Fibroblast of pulmonary artery (primary cell): ENCODE data around the gene ATP10D.

ENCODE experiments used
- DNase-seq: peaks from one replicate; pipeline ENCODE4 v3.0.0-alpha.2; 2010; ENCODE audit warnings: low read depth
- H3K4me3 ChIP-seq: replicated peaks from 2 replicates; pipeline ENCODE4 v1.5.1; 2011; ENCODE audit warnings: low read depth, mild to moderate bottlenecking, control low read depth, low read length, moderate library complexity
- TF ChIP-seq, protein P1 (sequence below): IDR thresholded peaks from 2 replicates; pipeline ENCODE4 v1.5.1; 2011; ENCODE audit warnings: mild to moderate bottlenecking, control low read depth, low read length, inconsistent platforms; ENCODE audit errors: missing control alignments

The ATP10D gene

DNA sequence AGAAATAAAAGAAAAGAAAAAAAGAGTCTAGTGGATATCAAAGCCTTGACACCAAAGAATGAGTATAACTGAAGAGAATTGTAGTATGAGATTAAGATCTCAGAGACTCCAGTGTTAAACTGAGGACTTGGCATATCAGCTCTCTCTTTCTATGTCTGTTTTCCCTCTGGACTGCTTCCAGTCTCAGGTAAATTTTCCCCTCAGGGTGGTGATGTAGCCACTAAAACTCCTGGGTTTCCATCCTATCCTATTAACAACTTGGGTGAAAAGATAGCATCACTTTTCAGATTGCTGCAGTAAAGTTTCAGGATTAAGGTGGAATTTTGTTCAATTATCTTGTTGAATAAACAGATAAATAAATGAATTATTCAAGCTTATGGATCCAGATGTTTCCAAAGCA lies 85.7 kb downstream of the ATP10D start:
- TF ChIP-seq, protein P1, sequence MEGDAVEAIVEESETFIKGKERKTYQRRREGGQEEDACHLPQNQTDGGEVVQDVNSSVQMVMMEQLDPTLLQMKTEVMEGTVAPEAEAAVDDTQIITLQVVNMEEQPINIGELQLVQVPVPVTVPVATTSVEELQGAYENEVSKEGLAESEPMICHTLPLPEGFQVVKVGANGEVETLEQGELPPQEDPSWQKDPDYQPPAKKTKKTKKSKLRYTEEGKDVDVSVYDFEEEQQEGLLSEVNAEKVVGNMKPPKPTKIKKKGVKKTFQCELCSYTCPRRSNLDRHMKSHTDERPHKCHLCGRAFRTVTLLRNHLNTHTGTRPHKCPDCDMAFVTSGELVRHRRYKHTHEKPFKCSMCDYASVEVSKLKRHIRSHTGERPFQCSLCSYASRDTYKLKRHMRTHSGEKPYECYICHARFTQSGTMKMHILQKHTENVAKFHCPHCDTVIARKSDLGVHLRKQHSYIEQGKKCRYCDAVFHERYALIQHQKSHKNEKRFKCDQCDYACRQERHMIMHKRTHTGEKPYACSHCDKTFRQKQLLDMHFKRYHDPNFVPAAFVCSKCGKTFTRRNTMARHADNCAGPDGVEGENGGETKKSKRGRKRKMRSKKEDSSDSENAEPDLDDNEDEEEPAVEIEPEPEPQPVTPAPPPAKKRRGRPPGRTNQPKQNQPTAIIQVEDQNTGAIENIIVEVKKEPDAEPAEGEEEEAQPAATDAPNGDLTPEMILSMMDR: no peak
- H3K4me3 ChIP-seq: no peak overlapping the region
- no peak for DNase-seq

GRCh38 chr4:47572981-47573380 lies 87.9 kb downstream of the ATP10D start:
- H3K4me3 ChIP-seq: no peak overlapping the region
- no peak for DNase-seq
- TF ChIP-seq, protein P1: no peak

DNA sequence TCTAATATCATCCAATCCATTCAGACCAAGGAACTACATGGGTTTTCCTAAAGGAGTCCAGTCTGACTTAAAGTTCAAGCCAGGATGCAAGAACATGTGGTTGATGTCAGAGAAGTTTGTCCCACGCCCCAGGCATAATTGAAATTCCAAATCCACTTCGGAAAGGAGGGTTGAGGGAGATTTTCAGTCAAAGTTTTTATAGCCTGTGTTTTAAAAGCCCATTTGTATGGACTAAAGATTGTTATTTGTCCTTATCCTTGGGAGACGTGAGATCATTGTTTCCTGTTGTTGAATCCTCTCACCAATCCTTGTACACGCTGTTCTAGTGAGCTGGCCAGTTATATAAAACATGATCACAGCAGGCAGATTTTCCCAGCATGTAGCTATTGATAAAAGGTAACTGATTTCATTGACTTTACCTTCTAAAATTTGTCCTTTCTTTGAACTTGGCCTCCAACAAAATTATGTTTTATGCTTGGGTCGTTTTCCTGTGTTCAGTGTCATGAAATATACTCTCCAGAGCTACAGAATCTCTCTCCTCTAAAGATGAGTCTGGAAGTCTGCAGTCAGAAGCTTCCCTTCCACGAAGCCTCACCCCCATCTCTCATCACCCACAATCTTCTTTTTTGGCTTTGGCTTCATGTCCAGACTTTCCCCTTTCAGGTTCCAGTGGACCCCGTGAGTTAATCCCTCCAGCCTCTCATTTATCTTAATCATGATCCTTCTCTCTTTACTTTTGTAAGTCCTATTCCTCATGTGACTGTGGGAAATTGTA lies 92.9 kb downstream of the ATP10D start:
- DNase-seq: peak; percentile 97
- peak overlapping the region; percentile 7 for H3K4me3 ChIP-seq
- TF ChIP-seq, protein P1: no peak

DNA sequence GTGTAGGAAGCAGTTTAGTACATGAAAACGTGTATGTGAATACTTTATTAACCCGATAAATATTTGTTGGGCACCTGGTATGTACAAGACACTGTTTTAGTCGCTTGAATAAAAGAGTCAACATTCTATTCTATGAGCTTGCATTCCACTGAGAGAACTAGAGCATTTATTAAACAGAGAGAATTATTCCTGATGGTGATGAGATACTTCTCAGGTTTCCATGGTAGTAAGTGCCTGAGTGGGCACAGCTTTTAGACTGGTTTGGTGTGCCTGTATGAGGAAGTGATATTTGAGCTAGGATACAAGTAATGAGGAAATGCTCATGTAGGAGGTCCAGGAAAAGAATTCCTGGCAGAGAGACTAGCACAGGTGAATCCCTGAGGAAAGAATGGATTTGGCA lies 94.2 kb downstream of the ATP10D start:
- TF ChIP-seq, protein P1: no peak
- no peak for DNase-seq
- no peak overlapping the region for H3K4me3 ChIP-seq

DNA sequence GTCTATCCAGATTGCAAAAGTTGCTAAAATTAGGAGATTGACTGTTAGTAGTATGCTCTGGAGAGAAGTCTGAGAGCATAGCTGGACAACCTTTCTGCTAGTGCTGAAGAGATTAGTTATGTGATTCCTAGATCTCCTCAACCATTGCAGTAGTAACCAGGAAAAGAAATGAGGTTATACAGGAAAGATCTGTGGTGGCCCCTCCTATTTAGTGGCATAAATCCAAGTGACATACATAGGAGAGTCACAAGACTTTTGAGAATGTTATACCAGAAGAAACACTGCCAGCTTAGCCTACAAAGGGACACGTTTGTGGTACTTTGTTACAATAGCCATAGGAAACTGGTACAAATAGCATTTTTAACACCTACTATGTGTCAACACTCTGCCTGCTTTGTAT lies 105.2 kb downstream of the ATP10D start:
- no peak for DNase-seq
- TF ChIP-seq, protein P1: no peak
- no peak overlapping the region for H3K4me3 ChIP-seq

DNA sequence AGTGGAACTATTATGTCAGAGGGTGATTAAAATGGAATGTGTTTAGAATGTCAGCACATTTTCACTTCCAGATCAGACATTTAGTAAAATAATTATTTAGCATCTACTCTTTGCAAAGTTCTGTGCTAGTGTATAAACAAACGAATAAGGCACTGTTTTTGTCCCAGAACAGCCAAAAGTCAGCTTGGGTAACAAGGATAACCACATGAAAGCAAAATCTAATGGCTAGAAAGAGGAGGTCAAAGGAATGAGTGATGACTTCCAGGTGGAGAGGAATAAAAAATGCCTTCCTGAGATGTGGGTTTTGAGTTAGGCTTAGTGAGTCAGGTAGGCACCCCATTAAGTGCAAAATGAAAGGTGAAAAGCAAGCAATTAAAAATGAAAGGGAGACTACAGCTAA lies 112.6 kb downstream of the ATP10D start:
- DNase-seq: no peak
- H3K4me3 ChIP-seq: no peak overlapping the region
- TF ChIP-seq, protein P1: no peak

GRCh38 chr4:47598320-47598719 lies 113.2 kb downstream of the ATP10D start:
- TF ChIP-seq, protein P1: no peak
- DNase-seq: peak; percentile 20
- no peak overlapping the region for H3K4me3 ChIP-seq
